SU-DHL-6 (cell line): ENCODE data around the gene FAM227B.

Experiments used
- EZH2phosphoT487 ChIP-seq: fragments of 200-600 bp; sonication (generic), shearing (Covaris generic); conservative IDR thresholded peaks from 2 replicates; pipeline ENCODE4 v1.6.1; 2018; ENCODE audit warnings: mild to moderate bottlenecking, antibody characterized with exemption, low read length, moderate library complexity, mixed read lengths
- TF ChIP-seq, protein P1 (sequence below): fragments of 200-600 bp; sonication (generic); IDR thresholded peaks from one replicate; pipeline ENCODE4 v1.5.1; 2017; ENCODE audit warnings: antibody characterized with exemption, mild to moderate bottlenecking, low read length, moderate library complexity; ENCODE audit not compliant: insufficient read depth, poor library complexity, severe bottlenecking

DNA sequence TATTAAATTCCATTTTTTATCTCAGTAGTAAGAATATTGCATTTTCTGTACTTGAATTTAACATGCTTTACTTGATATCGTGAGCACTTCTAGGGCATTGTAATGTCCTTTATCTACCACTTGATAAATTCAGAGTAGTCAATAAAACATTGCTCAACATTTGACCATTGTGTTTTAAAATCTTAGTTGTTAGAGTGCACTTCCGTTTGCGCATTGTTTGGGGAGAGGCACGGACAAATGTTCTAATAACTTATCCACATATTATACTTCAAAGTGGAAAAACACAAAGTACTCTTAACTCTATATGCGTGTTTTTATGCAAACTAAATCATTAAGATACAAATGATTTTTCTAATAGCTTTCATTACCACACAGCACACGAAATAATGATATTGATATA is 419 bp downstream of the FAM227B start:
- TF ChIP-seq EZH2phosphoT487 = no peak
- TF ChIP-seq, protein P1, sequence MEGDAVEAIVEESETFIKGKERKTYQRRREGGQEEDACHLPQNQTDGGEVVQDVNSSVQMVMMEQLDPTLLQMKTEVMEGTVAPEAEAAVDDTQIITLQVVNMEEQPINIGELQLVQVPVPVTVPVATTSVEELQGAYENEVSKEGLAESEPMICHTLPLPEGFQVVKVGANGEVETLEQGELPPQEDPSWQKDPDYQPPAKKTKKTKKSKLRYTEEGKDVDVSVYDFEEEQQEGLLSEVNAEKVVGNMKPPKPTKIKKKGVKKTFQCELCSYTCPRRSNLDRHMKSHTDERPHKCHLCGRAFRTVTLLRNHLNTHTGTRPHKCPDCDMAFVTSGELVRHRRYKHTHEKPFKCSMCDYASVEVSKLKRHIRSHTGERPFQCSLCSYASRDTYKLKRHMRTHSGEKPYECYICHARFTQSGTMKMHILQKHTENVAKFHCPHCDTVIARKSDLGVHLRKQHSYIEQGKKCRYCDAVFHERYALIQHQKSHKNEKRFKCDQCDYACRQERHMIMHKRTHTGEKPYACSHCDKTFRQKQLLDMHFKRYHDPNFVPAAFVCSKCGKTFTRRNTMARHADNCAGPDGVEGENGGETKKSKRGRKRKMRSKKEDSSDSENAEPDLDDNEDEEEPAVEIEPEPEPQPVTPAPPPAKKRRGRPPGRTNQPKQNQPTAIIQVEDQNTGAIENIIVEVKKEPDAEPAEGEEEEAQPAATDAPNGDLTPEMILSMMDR = no peak
